OCI-LY3 (cell line): ENCODE results near the gene NKIRAS2.
A peak's percentile ranks its signal among the peaks of the same experiment; 100 is the strongest.
"Not testable (repeated sequence)": the region's sequence is repeated elsewhere in the genome, so short reads cannot be mapped to it uniquely, and the experiment has no call there.

ENCODE experiments used
- H2AFZ ChIP-seq: fragments of 200-600, 300-600 bp; shearing (Covaris generic); 2 replicates; pipeline ENCODE4 v1.6.0; 2014; ENCODE audit warnings: antibody characterized with exemption, low read depth, low read length
- H3K27ac ChIP-seq: fragments of 200-600, 300-600 bp; sonication (generic); 2 replicates; pipeline ENCODE4 v1.5.1; 2014; ENCODE audit warnings: mild to moderate bottlenecking, low read length, moderate library complexity, mixed read lengths
- H3K27me3 ChIP-seq: fragments of 200-600, 300-600 bp; sonication (generic); 2 replicates; pipeline ENCODE4 v1.6.1; 2014; ENCODE audit warnings: low read depth, low read length, mixed read lengths
- H3K36me3 ChIP-seq: fragments of 200-600, 300-600 bp; sonication (generic); replicated peaks from 2 replicates; pipeline ENCODE3; 2014; ENCODE audit warnings: low read depth, low read length, mixed read lengths
- H3K4me1 ChIP-seq: fragments of 300-600, 200-600 bp; sonication (generic); 2 replicates; pipeline ENCODE4 v1.6.1; 2014; ENCODE audit warnings: low read length, mixed read lengths
- H3K4me2 ChIP-seq: fragments of 200-600, 300-600 bp; sonication (generic); 2 replicates; pipeline ENCODE4 v1.6.1; 2014; ENCODE audit warnings: low read length, mixed read lengths
- H3K4me3 ChIP-seq: fragments of 300-600, 200-600 bp; sonication (generic); 2 replicates; pipeline ENCODE4 v1.5.1; 2014; ENCODE audit warnings: antibody characterized with exemption, mild to moderate bottlenecking, low read length, moderate library complexity
- H3K79me2 ChIP-seq: fragments of 300-600, 200-600 bp; shearing (Covaris generic); 2 replicates; pipeline ENCODE4 v1.6.1; 2014; ENCODE audit warnings: mild to moderate bottlenecking, low read length, mixed read lengths
- H3K9ac ChIP-seq: fragments of 300-600, 200-600 bp; shearing (Covaris generic); 2 replicates; pipeline ENCODE4 v1.6.0; 2014; ENCODE audit warnings: mild to moderate bottlenecking, low read length, moderate library complexity
- H3K9me3 ChIP-seq: fragments of 200-600, 300-600 bp; shearing (Covaris generic); 2 replicates; pipeline ENCODE4 v1.6.1; 2014; ENCODE audit warnings: low read length, mixed read lengths; ENCODE audit not compliant: insufficient read depth
- H4K20me1 ChIP-seq: fragments of 200-600, 300-600 bp; sonication (generic); 2 replicates; pipeline ENCODE4 v1.6.1; 2016; ENCODE audit warnings: low read length, mixed read lengths; ENCODE audit not compliant: insufficient read depth
- CTCF ChIP-seq: fragments of 200-600, 300-600 bp; sonication (generic); IDR thresholded peaks from 2 replicates; pipeline ENCODE4 v1.5.1; 2014; ENCODE audit warnings: antibody characterized with exemption, low read length, low read depth
- EZH2phosphoT487 ChIP-seq: fragments of 200-600 bp; shearing (Covaris generic); IDR thresholded peaks from 2 replicates; pipeline ENCODE4 v1.6.1; 2018; ENCODE audit warnings: antibody characterized with exemption, mixed run types, low read depth

The NKIRAS2 gene

DNA sequence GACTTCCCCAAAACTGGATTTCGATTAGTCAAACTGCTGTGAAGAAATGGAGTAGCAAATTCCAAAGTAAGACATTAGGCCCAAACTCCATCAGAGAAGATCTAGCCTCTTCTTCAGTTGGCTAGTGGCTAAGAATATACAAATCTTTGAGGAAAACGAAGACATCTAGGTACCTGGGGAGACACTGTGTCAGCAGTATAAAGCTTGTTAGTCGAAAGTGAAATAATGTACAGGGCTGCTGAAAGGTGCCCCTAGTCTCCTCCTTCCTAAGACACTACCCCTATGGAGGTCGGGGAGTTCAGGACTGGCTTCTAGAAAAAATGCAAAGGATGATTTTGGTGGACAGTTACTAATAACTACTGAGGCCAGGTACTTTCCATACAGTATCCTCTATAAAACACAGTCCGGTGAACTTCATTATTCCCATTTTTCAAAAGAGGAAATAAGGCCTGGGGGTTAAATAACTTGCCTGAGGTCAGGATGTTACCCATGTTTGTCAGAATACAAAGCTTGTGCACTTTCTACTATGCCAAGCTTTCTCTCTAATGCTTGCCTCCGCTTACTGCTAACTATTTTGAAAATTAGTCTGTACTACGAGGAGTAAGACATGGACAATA lies 17.6 kb upstream of the NKIRAS2 start:
- no peak overlapping the region for H3K4me2 ChIP-seq
- no peak overlapping the region for H3K4me3 ChIP-seq
- H3K9ac ChIP-seq: no peak overlapping the region
- H4K20me1 ChIP-seq: peaks cover 35% of the 10 kb centered on the region
- H3K36me3 ChIP-seq: peaks cover 38% of the 10 kb centered on the region
- peaks cover 69% of the 10 kb centered on the region for H3K79me2 ChIP-seq
- no peaks in the 10 kb centered on the region for H3K9me3 ChIP-seq
- H3K4me1 ChIP-seq: peaks cover 11% of the 10 kb centered on the region
- H2AFZ ChIP-seq: no peak overlapping the region
- H3K27me3 ChIP-seq: no peaks in the 10 kb centered on the region
- H3K27ac ChIP-seq: no peak overlapping the region
- TF ChIP-seq CTCF (no peak), EZH2phosphoT487 (no peak)

DNA sequence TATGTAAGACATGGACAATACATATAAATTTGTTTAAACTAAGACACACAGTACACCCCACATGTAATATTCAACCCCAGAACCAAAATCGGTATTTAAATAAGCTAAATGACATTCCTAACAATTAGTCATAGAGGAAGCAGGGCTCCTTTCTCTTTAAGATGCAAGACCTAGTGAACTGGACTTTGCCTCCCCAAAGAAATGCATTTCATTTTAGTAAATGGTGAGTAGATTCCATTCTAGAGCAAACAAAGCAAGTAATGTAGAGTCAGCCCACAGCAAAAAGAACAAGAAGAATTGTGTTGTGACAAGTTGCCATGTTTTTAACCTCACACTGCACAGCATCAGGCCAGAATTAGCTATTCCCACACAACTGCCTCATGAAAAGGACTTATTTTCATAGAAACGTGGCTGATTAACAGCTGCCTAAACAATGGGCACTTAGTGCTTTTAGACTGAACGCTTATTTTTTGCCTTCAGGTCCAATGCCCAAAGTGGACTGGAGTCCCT lies 17.0 kb upstream of the NKIRAS2 start:
- Histone ChIP-seq H3K36me3 (peaks cover 36% of the 10 kb centered on the region), H3K27me3 (no peaks in the 10 kb centered on the region), H3K4me3 (no peak overlapping the region), H2AFZ (no peak overlapping the region), H3K79me2 (peaks cover 75% of the 10 kb centered on the region), H3K27ac (no peak overlapping the region), H4K20me1 (peaks cover 37% of the 10 kb centered on the region), H3K4me2 (no peak overlapping the region), H3K4me1 (peaks cover 5% of the 10 kb centered on the region; the same call in 1 of the 2 replicates), H3K9ac (no peak overlapping the region), H3K9me3 (no peaks in the 10 kb centered on the region)
- TF ChIP-seq CTCF: no peak
- TF ChIP-seq EZH2phosphoT487: no peak

DNA sequence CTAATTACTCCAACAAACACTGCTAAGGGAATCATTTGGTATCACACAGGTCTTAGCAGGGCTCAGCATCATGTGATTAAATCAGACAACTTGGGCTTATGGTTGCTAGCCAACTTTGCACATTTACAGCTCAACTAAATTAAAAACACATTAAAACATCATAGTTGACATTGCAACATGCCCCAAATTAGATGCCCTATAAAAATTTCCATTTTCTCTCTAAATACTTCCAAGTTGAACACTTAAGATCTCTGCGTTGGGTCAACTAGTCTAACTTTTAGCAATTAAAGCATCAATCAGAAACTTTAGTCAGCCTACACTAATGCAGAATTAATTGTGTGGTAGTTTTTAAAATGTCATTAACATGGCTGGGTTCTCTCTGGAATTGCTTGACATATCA lies 14.7 kb upstream of the NKIRAS2 start:
- Histone ChIP-seq H3K79me2 (peaks cover 96% of the 10 kb centered on the region), H2AFZ (no peak overlapping the region), H3K4me3 (no peak overlapping the region), H3K4me1 (no peaks in the 10 kb centered on the region), H3K4me2 (no peak overlapping the region), H3K36me3 (peaks cover 29% of the 10 kb centered on the region), H4K20me1 (peaks cover 50% of the 10 kb centered on the region), H3K27ac (no peak overlapping the region), H3K9me3 (no peaks in the 10 kb centered on the region), H3K9ac (no peak overlapping the region), H3K27me3 (no peaks in the 10 kb centered on the region)
- TF ChIP-seq CTCF (no peak), EZH2phosphoT487 (no peak)

GRCh38 chr17:42009170-42009569 lies 10.7 kb upstream of the NKIRAS2 start:
- Histone ChIP-seq H4K20me1 (peaks cover 66% of the 10 kb centered on the region), H3K79me2 (peaks cover 98% of the 10 kb centered on the region), H3K9ac (no peak overlapping the region), H3K4me2 (no peak overlapping the region), H3K4me3 (no peak overlapping the region), H2AFZ (no peak overlapping the region), H3K4me1 (no peaks in the 10 kb centered on the region), H3K27ac (no peak overlapping the region), H3K9me3 (no peaks in the 10 kb centered on the region), H3K27me3 (no peaks in the 10 kb centered on the region), H3K36me3 (peaks cover 3% of the 10 kb centered on the region)
- TF ChIP-seq CTCF (peak; percentile 59), EZH2phosphoT487 (no peak)

DNA sequence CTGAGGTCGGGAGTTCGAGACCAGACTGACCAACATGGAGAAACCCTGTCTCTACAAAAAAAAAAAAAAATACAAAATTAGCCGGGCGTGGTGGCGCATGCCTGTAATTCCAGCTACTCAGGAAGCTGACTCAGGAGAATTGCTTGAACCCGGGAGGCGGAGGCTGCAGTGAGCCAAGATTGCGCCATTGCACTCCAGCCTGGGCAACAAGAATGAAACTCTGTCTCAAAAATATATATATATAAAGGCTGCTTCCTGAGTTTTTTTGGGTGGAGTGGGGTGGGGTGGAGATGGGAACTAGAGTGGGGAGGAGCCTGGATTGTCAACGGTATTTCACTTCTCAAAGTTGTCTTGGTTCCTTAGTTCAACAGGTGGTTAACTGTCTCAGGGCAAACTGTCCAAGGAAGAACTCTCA lies 9.6 kb upstream of the NKIRAS2 start:
- H3K4me2 ChIP-seq, H3K4me3 ChIP-seq, H3K9me3 ChIP-seq, H3K27ac ChIP-seq, H3K9ac ChIP-seq, H3K27me3 ChIP-seq, H3K36me3 ChIP-seq, H2AFZ ChIP-seq: not testable (repeated sequence)
- peaks cover 55% of the 10 kb centered on the region for H4K20me1 ChIP-seq
- H3K79me2 ChIP-seq: peaks cover 98% of the 10 kb centered on the region
- peaks cover 11% of the 10 kb centered on the region for H3K4me1 ChIP-seq
